ENCODE measurements around the gene RBM19. TPM values are rescaled to one million over a fixed set of nuclear protein-coding genes. Genes with fewer than 3 reads are reported as not detected.

The RBM19 gene
- total and polyA plus RNA-seq, 2 donors (not counting 3 experiments of a cell fraction or from before 2014, with no cell fraction given): 13.2 to 34.4 TPM

- FAIRE-seq: no peak
- H3K4me1 ChIP-seq (ENCODE audit: control insufficient read depth, extremely low read depth, insufficient read depth, low read length): peaks cover 7% of the 10 kb centered on the region
- H3K36me3 ChIP-seq (ENCODE audit: control insufficient read depth in 2 of 2, extremely low read depth in 1 of 2, insufficient read depth in 2 of 2, low read length in 2 of 2): peaks cover 0 to 9% of the 10 kb centered on the region in 2 experiments
- TF ChIP-seq POLR2AphosphoS5 (IDR thresholded peaks at IDR 0.05; ENCODE audit: insufficient read depth, low read depth, low read length): no peak
- no peak for TF ChIP-seq FOS (IDR thresholded peaks at IDR 0.05; ENCODE audit: borderline replicate concordance, insufficient read depth, low read length)
- no peak for TF ChIP-seq MYC (IDR thresholded peaks at IDR 0.05; ENCODE audit: low read depth, low read length)
- no peak for TF ChIP-seq JUN (IDR thresholded peaks at IDR 0.05; ENCODE audit: borderline replicate concordance, insufficient read depth, insufficient read length, low read depth)
- no peak for TF ChIP-seq POLR2A (IDR thresholded peaks at IDR 0.05; ENCODE audit: low read depth, low read length)
- TF ChIP-seq CTCF (IDR thresholded peaks at IDR 0.05; ENCODE audit: extremely low read depth in 1 of 2, insufficient read depth in 1 of 2, low read depth in 1 of 2, low read length in 2 of 2): no peak
- no peak for TF ChIP-seq GATA2 (IDR thresholded peaks at IDR 0.05; ENCODE audit: insufficient read depth, insufficient read length, low read depth, low read length)
- TF ChIP-seq EZH2 (IDR thresholded peaks at IDR 0.05; ENCODE audit: borderline replicate concordance, low read depth, low read length, severe bottlenecking): no peak
- TF ChIP-seq MAX (IDR thresholded peaks at IDR 0.05; ENCODE audit: insufficient read depth, insufficient read length): no peak
- no peak overlapping the region for H3K4me2 ChIP-seq (ENCODE audit: insufficient read depth, low read length)
- no peaks in the 10 kb centered on the region for H3K27me3 ChIP-seq (ENCODE audit: control insufficient read depth in 2 of 2, insufficient read depth in 2 of 2, low read length in 2 of 2)
- H3K4me3 ChIP-seq (replicated peaks in 1 of 3; ENCODE audit: insufficient read depth in 1 of 3, low read depth in 1 of 3, low read length in 3 of 3): no peak overlapping the region
- no TSS peak for BruUV-seq (replicated peaks)
- H2AFZ ChIP-seq (ENCODE audit: low read depth, low read length): no peak overlapping the region
- no peaks in the 10 kb centered on the region for H3K9me3 ChIP-seq (replicated peaks; ENCODE audit: control insufficient read depth, insufficient read depth, low read length)
- intact Hi-C loops (cut with micrococcal nuclease) (no loop called here), dilution Hi-C loops (cut with MboI; ENCODE audit: extremely low pct_ligation_motif_present, low sequenced_read_pairs) (no loop called here)
- ChIA-PET CTCF (interaction anchor here (1.2 kb wide), 1 partner anchor 50 kb away, joined by 3 read pairs; no protein-coding TSS in a partner anchor), POLR2A (no interaction called here)
- H4K20me1 ChIP-seq (replicated peaks; ENCODE audit: control insufficient read depth, extremely low read depth, insufficient read depth, low read length): no peaks in the 10 kb centered on the region
- no peak overlapping the region for H3K27ac ChIP-seq (ENCODE audit: insufficient read depth, low read depth, low read length)
- H3K79me2 ChIP-seq (ENCODE audit: control insufficient read depth, insufficient read depth, low read length): no peaks in the 10 kb centered on the region
- DNase-seq (ENCODE audit: low read depth, low spot score): no peak
- no peak overlapping the region for H3K9ac ChIP-seq (replicated peaks; ENCODE audit: extremely low read depth, insufficient read depth, low read length)
- H3K9me1 ChIP-seq (replicated peaks; ENCODE audit: control insufficient read depth, extremely low read depth, insufficient read depth, low read length): no peaks in the 10 kb centered on the region
Observed at GRCh38 chr12:113861708-113862312, 104.3 kb downstream of the RBM19 start.

All from endothelial cell of umbilical vein (primary cell).